HEK293T (cell line): ENCODE results near the gene ZIC5.

Experiments used
- FOXA1 ChIP-seq: fragments of 450-650 bp; IDR thresholded peaks from 2 replicates; pipeline ENCODE4 v1.6.1; 2016; ENCODE audit warnings: mild to moderate bottlenecking
- FOXK2 ChIP-seq: fragments of 450-650 bp; IDR thresholded peaks from 2 replicates; pipeline ENCODE4 v1.6.1; 2016; ENCODE audit warnings: mild to moderate bottlenecking
- HDGF ChIP-seq: fragments of 450-650 bp; IDR thresholded peaks from 2 replicates; pipeline ENCODE4 v1.6.1; 2017; ENCODE audit warnings: antibody characterized with exemption, borderline replicate concordance
- SUZ12 ChIP-seq: fragments of 450-650 bp; IDR thresholded peaks from 2 replicates; pipeline ENCODE4 v1.6.1; 2016; ENCODE audit warnings: mild to moderate bottlenecking

GRCh38 chr13:99955107-99955746, 16.3 kb downstream of the ZIC5 start:
- TF ChIP-seq HDGF (no peak), FOXK2 (no peak), SUZ12 (no peak), FOXA1 (no peak)
